Measurements from ENCODE around the gene GRB7. TPM values are rescaled to one million over a fixed set of nuclear protein-coding genes. Genes with fewer than 3 reads are reported as not detected.
A peak's percentile ranks its signal among the peaks of the same experiment; 100 is the strongest.
"Not testable (repeated sequence)": the region's sequence is repeated elsewhere in the genome, so short reads cannot be mapped to it uniquely, and the experiment has no call there.

Gene GRB7
- total and polyA plus RNA-seq, 2 donors, result 2.7 to 2.9 TPM

- WGBS, result 94% methylated on average over 23 of the region's 23 CpGs
Measured at GRCh38 chr17:39745335-39746144, 7.8 kb downstream of the GRB7 start.

DNA sequence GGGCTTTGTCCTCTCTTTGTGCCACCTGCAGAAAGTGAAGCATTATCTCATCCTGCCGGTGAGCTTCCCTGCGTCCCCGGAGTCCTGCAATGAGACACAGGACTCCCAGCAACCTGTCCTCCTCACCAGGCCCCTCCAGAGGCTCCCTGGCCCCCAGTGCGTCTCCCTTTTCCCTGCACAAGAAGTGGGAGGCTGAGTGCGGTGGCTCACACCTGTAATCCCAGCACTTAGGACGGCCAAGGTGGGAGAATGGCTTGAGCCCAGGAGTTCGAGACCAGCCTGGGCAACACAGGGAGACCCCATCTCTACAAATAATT, 8.4 kb downstream of the GRB7 start:
- H3K27ac ChIP-seq (ENCODE audit: low read depth), result no peak overlapping the region
- H3K36me3 ChIP-seq (ENCODE audit: insufficient read depth), result no peaks in the 10 kb centered on the region
- DNase-seq (ENCODE audit: extremely low spot score), result no peak
- no peak overlapping the region for H3K4me3 ChIP-seq (ENCODE audit: low read depth, low read length)
- H3K4me1 ChIP-seq (ENCODE audit: insufficient read depth), result no peaks in the 10 kb centered on the region
- 93% methylated on average over 7 of the region's 7 CpGs for WGBS

More at GRCh38 chr17:39745335-39746144, 7.8 kb downstream of the GRB7 start:
- Histone ChIP-seq H3K4me3 (ENCODE audit: low read depth, low read length) (no peak overlapping the region), H3K4me1 (ENCODE audit: insufficient read depth) (no peaks in the 10 kb centered on the region), H3K27ac (ENCODE audit: low read depth) (no peak overlapping the region), H3K36me3 (ENCODE audit: insufficient read depth) (no peaks in the 10 kb centered on the region)
- DNase-seq (ENCODE audit: extremely low spot score), result no peak

GRCh38 chr17:39747745-39748144, 10.0 kb downstream of the GRB7 start:
- H3K27ac ChIP-seq (ENCODE audit: low read depth), result no peak overlapping the region
- 90% methylated on average over 4 of the region's 4 CpGs for WGBS
- DNase-seq (ENCODE audit: extremely low spot score), result no peak
- H3K4me1 ChIP-seq (ENCODE audit: insufficient read depth), result no peaks in the 10 kb centered on the region
- H3K4me3 ChIP-seq (ENCODE audit: low read depth, low read length), result no peak overlapping the region
- no peaks in the 10 kb centered on the region for H3K36me3 ChIP-seq (ENCODE audit: insufficient read depth)

DNA sequence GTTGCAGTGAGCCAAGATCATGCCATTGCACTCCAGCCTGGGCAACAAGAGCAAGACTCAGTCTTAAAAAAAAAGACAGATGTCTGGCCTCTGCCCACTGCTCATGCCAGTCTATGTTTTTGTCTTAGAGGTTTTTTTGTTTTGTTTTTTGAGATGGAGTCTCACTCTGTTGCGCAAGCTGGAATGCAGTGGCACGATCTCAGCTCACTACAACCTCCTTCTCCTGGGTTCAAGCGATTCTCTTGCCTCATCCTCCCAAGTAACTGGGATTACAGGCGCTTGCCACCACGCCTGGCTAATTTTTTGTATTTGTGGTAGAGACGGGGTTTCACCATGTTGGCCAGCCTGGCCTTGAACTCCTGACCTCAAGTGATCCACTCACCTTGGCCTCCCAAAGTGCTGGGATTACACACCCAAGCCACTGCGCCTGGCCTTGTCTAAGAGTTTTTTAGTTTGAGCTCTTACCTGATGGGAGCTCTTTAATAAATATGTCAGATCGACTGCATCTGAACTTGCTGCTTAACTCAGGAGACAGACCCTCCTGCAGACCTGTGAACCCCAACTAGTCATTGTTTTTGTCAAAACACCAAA, 10.8 kb downstream of the GRB7 start:
- not testable (repeated sequence) for DNase-seq (ENCODE audit: extremely low spot score); H3K36me3 ChIP-seq (ENCODE audit: insufficient read depth); H3K27ac ChIP-seq (ENCODE audit: low read depth); H3K4me1 ChIP-seq (ENCODE audit: insufficient read depth); H3K4me3 ChIP-seq (ENCODE audit: low read depth, low read length)
- 91% methylated on average over 8 of the region's 8 CpGs for WGBS

- no peaks in the 10 kb centered on the region for H3K36me3 ChIP-seq (ENCODE audit: insufficient read depth)
- no peak overlapping the region for H3K4me3 ChIP-seq (ENCODE audit: low read depth, low read length)
- H3K4me1 ChIP-seq (ENCODE audit: insufficient read depth), result no peaks in the 10 kb centered on the region
- no peak for DNase-seq (ENCODE audit: extremely low spot score)
- H3K27ac ChIP-seq (ENCODE audit: low read depth), result no peak overlapping the region
- 63% methylated on average over 9 of the region's 9 CpGs for WGBS
Measured at GRCh38 chr17:39750131-39751015, 12.6 kb downstream of the GRB7 start.

DNA sequence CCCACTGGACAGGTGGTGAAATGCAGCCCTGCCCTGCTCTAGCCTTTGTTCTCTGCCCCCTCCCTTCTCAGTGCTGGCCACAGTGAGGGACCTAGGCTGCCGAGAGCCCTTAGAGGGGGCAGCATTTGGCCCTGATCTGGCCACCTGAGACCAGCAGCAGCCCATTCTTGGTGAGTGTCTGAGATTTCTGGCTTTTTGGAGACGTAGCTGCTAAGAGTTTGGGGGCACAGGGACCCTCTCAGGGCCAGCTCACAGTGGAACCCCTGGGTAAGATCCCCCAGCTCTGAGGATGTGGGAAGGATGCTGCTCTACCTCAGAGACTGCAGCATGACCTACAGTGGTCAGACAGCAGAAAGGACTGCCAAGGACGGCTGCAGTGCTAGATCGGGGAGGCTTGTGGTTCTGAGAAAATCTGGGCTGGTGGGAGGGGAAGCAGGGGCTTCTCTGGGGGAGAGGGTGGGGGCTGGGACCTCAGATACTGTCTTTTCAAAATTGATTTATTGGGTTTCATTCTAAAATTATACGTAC, 13.3 kb downstream of the GRB7 start:
- no peaks in the 10 kb centered on the region for H3K4me1 ChIP-seq (ENCODE audit: insufficient read depth)
- no peak overlapping the region for H3K4me3 ChIP-seq (ENCODE audit: low read depth, low read length)
- H3K36me3 ChIP-seq (ENCODE audit: insufficient read depth), result no peaks in the 10 kb centered on the region
- 55% methylated on average over 5 of the region's 5 CpGs for WGBS
- DNase-seq (ENCODE audit: extremely low spot score), result no peak
- no peak overlapping the region for H3K27ac ChIP-seq (ENCODE audit: low read depth)

- DNase-seq (ENCODE audit: extremely low spot score), result no peak
- Histone ChIP-seq H3K4me1 (ENCODE audit: insufficient read depth) (no peaks in the 10 kb centered on the region), H3K36me3 (ENCODE audit: insufficient read depth) (no peaks in the 10 kb centered on the region), H3K4me3 (ENCODE audit: low read depth, low read length) (no peak overlapping the region), H3K27ac (ENCODE audit: low read depth) (no peak overlapping the region)
- WGBS, result 60% methylated on average over 10 of the region's 10 CpGs
Measured at GRCh38 chr17:39751637-39752036, 13.9 kb downstream of the GRB7 start.

GRCh38 chr17:39752241-39752881, 14.6 kb downstream of the GRB7 start:
- DNase-seq (ENCODE audit: extremely low spot score), result no peak
- no peaks in the 10 kb centered on the region for H3K4me1 ChIP-seq (ENCODE audit: insufficient read depth)
- no peak overlapping the region for H3K27ac ChIP-seq (ENCODE audit: low read depth)
- 76% methylated on average over 13 of the region's 13 CpGs for WGBS
- H3K36me3 ChIP-seq (ENCODE audit: insufficient read depth), result no peaks in the 10 kb centered on the region
- H3K4me3 ChIP-seq (ENCODE audit: low read depth, low read length), result no peak overlapping the region

GRCh38 chr17:39753514-39754160, 15.9 kb downstream of the GRB7 start:
- H3K4me3 ChIP-seq (ENCODE audit: low read depth, low read length), result peak overlapping the region; percentile 60
- DNase-seq (ENCODE audit: extremely low spot score), result no peak
- WGBS, result 7% methylated on average over 55 of the region's 55 CpGs
- H3K27ac ChIP-seq (ENCODE audit: low read depth), result peak overlapping the region; percentile 96
- no peaks in the 10 kb centered on the region for H3K36me3 ChIP-seq (ENCODE audit: insufficient read depth)
- H3K4me1 ChIP-seq (ENCODE audit: insufficient read depth), result no peaks in the 10 kb centered on the region

DNA sequence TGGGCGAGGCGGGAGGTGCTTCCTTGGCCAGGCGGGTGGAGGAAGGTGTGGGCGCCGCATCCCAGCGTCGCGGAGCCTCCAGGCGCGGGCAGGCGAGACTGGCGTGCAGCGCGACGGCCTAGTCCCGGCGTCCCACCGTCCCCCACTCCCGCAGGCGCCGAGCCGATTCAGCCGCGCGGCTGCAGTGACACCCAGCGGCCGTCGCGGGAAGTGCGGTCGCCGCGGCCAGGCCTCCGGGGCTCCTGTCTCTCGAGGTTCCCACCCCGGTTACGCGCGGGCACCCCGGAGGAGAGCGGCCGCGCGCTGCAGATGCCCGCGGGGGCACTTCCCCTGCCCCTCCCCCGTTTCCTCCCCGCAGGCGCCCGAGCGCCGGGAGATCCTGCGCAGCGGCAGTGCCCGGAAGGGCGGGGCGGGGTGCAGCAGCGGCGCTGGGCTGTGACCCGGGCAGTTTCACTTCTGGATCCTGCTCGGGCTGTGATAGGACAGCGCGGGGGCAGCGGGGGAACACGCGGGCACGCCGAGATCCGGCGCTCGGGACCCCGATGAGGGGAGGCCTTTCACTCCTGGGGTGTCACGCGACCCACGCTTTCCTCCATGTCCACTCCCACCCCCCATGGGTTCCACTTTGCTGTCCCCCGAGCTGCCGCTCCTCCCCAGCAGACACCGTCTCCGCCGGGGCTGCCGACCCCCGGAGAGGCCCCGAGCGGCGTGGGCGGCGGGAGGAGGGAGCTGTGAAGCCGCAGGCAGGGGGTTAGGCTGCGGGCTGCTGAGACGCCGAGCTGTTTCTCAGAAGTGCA, 16.6 kb downstream of the GRB7 start:
- H3K4me1 ChIP-seq (ENCODE audit: insufficient read depth), result no peaks in the 10 kb centered on the region
- peak overlapping the region; percentile 96 for H3K27ac ChIP-seq (ENCODE audit: low read depth)
- DNase-seq (ENCODE audit: extremely low spot score), result no peak
- WGBS, result under 1% methylated on average over 91 of the region's 91 CpGs
- H3K4me3 ChIP-seq (ENCODE audit: low read depth, low read length), result peak overlapping the region; percentile 60
- no peaks in the 10 kb centered on the region for H3K36me3 ChIP-seq (ENCODE audit: insufficient read depth)

DNA sequence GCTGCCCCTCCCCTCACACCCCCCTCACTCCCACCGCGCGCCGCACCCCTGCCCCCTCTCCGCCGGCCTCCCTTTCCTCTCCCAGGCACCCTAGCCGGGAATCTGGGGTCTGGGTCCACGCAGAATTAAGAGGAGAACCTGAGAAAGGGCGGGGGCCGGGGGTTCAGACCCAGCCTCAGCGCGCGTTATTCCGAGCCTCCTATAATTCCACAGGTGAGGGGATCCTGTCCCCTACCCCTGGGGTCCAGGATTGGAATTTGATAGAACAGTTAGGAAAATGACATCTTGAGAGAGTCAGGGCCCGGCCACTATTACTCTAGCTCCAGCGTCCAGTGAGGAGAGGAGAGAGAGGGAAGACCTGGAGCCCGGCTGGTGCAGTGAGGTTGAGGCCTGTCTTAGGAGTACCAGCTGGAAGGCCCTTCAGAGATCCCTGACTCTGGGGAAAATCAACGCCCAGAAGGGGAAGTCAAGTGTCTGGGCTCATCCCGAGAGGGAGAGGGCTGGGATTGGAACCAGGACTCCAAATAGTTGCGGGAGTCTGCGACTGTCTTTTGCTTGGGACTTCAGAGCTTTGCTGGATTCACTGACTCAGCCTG, 17.3 kb downstream of the GRB7 start:
- peak overlapping the region; percentile 96 for H3K27ac ChIP-seq (ENCODE audit: low read depth)
- no peaks in the 10 kb centered on the region for H3K4me1 ChIP-seq (ENCODE audit: insufficient read depth)
- WGBS, result 30% methylated on average over 21 of the region's 21 CpGs
- no peaks in the 10 kb centered on the region for H3K36me3 ChIP-seq (ENCODE audit: insufficient read depth)
- DNase-seq (ENCODE audit: extremely low spot score), result no peak
- peak overlapping the region; percentile 60 for H3K4me3 ChIP-seq (ENCODE audit: low read depth, low read length)
